Measurements from ENCODE around the gene EFCAB5.

DNA sequence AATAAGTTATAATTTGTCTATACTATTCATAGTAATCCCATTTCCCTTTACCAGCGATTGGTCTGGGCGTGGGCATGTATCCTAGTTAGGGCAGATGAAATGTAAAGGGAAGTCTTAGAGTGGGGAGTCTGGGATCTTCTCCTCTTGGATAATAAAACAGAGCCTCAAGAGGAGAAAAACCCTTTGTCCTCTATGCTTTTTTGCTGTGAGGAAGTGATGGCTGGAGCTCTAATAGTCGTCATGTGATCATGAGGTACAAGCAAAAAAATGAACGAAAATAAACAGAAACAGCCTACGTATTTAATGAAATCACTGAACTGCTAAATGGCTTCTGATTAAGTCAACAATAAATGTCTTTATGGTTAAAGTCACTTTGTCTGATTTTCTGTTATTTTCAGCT, 26.8 kb downstream of the EFCAB5 start:
- TF ChIP-seq, protein P1, sequence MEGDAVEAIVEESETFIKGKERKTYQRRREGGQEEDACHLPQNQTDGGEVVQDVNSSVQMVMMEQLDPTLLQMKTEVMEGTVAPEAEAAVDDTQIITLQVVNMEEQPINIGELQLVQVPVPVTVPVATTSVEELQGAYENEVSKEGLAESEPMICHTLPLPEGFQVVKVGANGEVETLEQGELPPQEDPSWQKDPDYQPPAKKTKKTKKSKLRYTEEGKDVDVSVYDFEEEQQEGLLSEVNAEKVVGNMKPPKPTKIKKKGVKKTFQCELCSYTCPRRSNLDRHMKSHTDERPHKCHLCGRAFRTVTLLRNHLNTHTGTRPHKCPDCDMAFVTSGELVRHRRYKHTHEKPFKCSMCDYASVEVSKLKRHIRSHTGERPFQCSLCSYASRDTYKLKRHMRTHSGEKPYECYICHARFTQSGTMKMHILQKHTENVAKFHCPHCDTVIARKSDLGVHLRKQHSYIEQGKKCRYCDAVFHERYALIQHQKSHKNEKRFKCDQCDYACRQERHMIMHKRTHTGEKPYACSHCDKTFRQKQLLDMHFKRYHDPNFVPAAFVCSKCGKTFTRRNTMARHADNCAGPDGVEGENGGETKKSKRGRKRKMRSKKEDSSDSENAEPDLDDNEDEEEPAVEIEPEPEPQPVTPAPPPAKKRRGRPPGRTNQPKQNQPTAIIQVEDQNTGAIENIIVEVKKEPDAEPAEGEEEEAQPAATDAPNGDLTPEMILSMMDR (IDR thresholded peaks at IDR 0.05): no peak
- no peak for TF ChIP-seq POLR2AphosphoS5 (IDR thresholded peaks at IDR 0.05; ENCODE audit: insufficient read depth in 1 of 2, low read depth in 1 of 2)

All from vagina (tissue), 2 donors.